Neural progenitor cell (in vitro differentiated cells): ENCODE data around the gene PGAM2. TPM values are rescaled to one million over a fixed set of nuclear protein-coding genes. Genes with fewer than 3 reads are reported as not detected.
"Not testable (repeated sequence)": the region's sequence is repeated elsewhere in the genome, so short reads cannot be mapped to it uniquely, and the experiment has no call there.

Experiments used
- DNase-seq: peaks from one replicate; pipeline ENCODE4 v3.0.0-alpha.2; 2016; ENCODE audit warnings: low spot score
- H2AFZ ChIP-seq: fragments of 200-600 bp; sonication (generic); replicated peaks from 2 replicates; pipeline ENCODE4 v1.6.1; 2016; ENCODE audit warnings: antibody characterized with exemption
- H3F3A ChIP-seq: fragments of 200-600 bp; sonication (generic); 2 replicates; pipeline ENCODE4 v1.6.1; 2016; ENCODE audit warnings: antibody characterized with exemption, low read depth
- H3K27ac ChIP-seq: fragments of 200-600 bp; sonication (generic); 2 replicates; pipeline ENCODE4 v1.5.1; 2016; ENCODE audit warnings: mild to moderate bottlenecking
- H3K27me3 ChIP-seq: fragments of 200-600 bp; sonication (generic); 2 replicates; pipeline ENCODE4 v1.6.1; 2016; ENCODE audit warnings: mild to moderate bottlenecking, moderate library complexity
- H3K36me3 ChIP-seq: fragments of 200-600 bp; sonication (generic); 2 replicates; pipeline ENCODE4 v1.5.1; 2016
- H3K4me1 ChIP-seq: fragments of 200-600 bp; sonication (generic); 2 replicates; pipeline ENCODE4 v1.6.1; 2016; ENCODE audit warnings: mixed run types
- H3K4me2 ChIP-seq: fragments of 200-600 bp; sonication (generic); 2 replicates; pipeline ENCODE4 v1.6.1; 2016
- H3K4me3 ChIP-seq: fragments of 200-600 bp; sonication (generic); 2 replicates; pipeline ENCODE4 v1.5.1; 2016
- H3K79me2 ChIP-seq: fragments of 200-600 bp; sonication (generic); 2 replicates; pipeline ENCODE4 v1.6.1; 2016; ENCODE audit warnings: low read depth
- H3K9ac ChIP-seq: fragments of 200-600 bp; sonication (generic); 2 replicates; pipeline ENCODE4 v1.6.1; 2016
- H3K9me3 ChIP-seq: fragments of 200-600 bp; sonication (generic); 2 replicates; pipeline ENCODE4 v1.5.1; 2016; ENCODE audit warnings: low read depth
- H4K20me1 ChIP-seq: fragments of 200-600 bp; sonication (generic); 2 replicates; pipeline ENCODE4 v1.6.1; 2016; ENCODE audit warnings: low read depth
- H3K27ac Mint-ChIP-seq: 3 replicates; pipeline ENCODE4 v1.8.0; 2021; ENCODE audit warnings: mixed read lengths
- H3K27me3 Mint-ChIP-seq: 2 replicates; pipeline ENCODE4 v1.8.0; 2022; ENCODE audit warnings: low read depth, mild to moderate bottlenecking, inconsistent platforms, moderate library complexity, mixed read lengths; ENCODE audit not compliant: insufficient read depth
- H3K36me3 Mint-ChIP-seq: 3 replicates; pipeline ENCODE4 v1.8.0; 2021; ENCODE audit warnings: mixed read lengths
- H3K4me1 Mint-ChIP-seq: 3 replicates; pipeline ENCODE4 v1.8.0; 2021; ENCODE audit warnings: mixed read lengths
- H3K4me3 Mint-ChIP-seq: 3 replicates; pipeline ENCODE4 v1.8.0; 2021; ENCODE audit warnings: mild to moderate bottlenecking, moderate library complexity, mixed read lengths
- H3K9me3 Mint-ChIP-seq: 3 replicates; pipeline ENCODE4 v1.8.0; 2020; ENCODE audit warnings: mixed read lengths
- EZH2 ChIP-seq: fragments of 200-600 bp; sonication (generic); IDR thresholded peaks from 2 replicates; pipeline ENCODE4 v1.6.1; 2017; ENCODE audit warnings: antibody characterized with exemption, mild to moderate bottlenecking, moderate library complexity
- microRNA-seq: library from miRNA; unstranded; fragments of <30 nt; microRNA quantifications from one replicate; pipeline ENCODE4, GENCODE V29; 2016
- total RNA-seq: library from RNA; depleted of rRNA; stranded (reverse); fragments of >200 nt; gene quantifications from 2 replicates; pipeline ENCODE4 v1.2.3, GENCODE V29; 2015; ENCODE audit warnings: low replicate concordance
- TF ChIP-seq, protein P1 (sequence below): fragments of 200-600 bp; sonication (generic); IDR thresholded peaks from 2 replicates; pipeline ENCODE4 v1.5.1; 2017; ENCODE audit warnings: antibody characterized with exemption, mild to moderate bottlenecking

Gene PGAM2
- total RNA-seq, 1 donor from 2014 or later: 11.2 TPM

- H3K36me3 Mint-ChIP-seq, H3K4me1 ChIP-seq, H3K4me1 Mint-ChIP-seq, H3K9me3 Mint-ChIP-seq, H3K27ac ChIP-seq, H3K36me3 ChIP-seq, H4K20me1 ChIP-seq, H3K27me3 ChIP-seq, H3K9me3 ChIP-seq, H3K27me3 Mint-ChIP-seq, H3F3A ChIP-seq: not testable (repeated sequence)
- Histone ChIP-seq H3K4me2 (peak overlapping the region; percentile 78), H2AFZ (peak overlapping the region; percentile 54), H3K79me2 (peaks cover 13% of the 10 kb centered on the region), H3K9ac (peak overlapping the region; percentile 94), H3K4me3 (peak overlapping the region; percentile 95)
- peak overlapping the region; percentile 87 for H3K27ac Mint-ChIP-seq
- peak; percentile 96 for DNase-seq
- TF ChIP-seq, protein P1, sequence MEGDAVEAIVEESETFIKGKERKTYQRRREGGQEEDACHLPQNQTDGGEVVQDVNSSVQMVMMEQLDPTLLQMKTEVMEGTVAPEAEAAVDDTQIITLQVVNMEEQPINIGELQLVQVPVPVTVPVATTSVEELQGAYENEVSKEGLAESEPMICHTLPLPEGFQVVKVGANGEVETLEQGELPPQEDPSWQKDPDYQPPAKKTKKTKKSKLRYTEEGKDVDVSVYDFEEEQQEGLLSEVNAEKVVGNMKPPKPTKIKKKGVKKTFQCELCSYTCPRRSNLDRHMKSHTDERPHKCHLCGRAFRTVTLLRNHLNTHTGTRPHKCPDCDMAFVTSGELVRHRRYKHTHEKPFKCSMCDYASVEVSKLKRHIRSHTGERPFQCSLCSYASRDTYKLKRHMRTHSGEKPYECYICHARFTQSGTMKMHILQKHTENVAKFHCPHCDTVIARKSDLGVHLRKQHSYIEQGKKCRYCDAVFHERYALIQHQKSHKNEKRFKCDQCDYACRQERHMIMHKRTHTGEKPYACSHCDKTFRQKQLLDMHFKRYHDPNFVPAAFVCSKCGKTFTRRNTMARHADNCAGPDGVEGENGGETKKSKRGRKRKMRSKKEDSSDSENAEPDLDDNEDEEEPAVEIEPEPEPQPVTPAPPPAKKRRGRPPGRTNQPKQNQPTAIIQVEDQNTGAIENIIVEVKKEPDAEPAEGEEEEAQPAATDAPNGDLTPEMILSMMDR: peak; percentile 76
- peak; percentile 39 for TF ChIP-seq EZH2
- H3K4me3 Mint-ChIP-seq: peak overlapping the region; percentile 91
Measured at GRCh38 chr7:44018857-44019807, 46.2 kb downstream of the PGAM2 start.

DNA sequence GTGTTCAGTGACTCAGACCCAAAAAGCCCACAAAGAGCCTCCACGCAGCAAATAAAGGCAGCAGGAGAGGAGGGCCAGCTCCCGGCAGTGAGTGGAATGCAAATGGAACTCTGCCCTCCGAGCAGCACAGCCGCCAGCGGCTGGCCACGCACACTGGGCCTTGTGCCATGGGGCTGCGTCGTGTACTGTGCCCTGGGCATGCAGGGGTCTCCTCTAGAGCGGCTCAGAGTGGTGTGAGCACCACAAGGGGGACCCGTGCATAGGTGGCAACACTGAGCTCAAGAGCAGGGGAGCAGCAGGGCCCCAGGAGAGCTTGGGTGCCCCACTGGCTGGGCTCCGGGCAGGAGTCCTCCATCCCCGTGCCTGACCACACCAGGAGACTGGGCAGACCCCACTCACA lies 50.3 kb downstream of the PGAM2 start:
- H3K36me3 Mint-ChIP-seq, DNase-seq, H3K4me1 Mint-ChIP-seq, H3K9me3 Mint-ChIP-seq, H3K9ac ChIP-seq, H3K27ac Mint-ChIP-seq, H3K27me3 ChIP-seq, H3K9me3 ChIP-seq, H3K27me3 Mint-ChIP-seq, H3K36me3 ChIP-seq, H4K20me1 ChIP-seq, H3K4me2 ChIP-seq, H2AFZ ChIP-seq, H3K4me1 ChIP-seq, H3K4me3 Mint-ChIP-seq, H3K4me3 ChIP-seq, H3K27ac ChIP-seq, H3F3A ChIP-seq: not testable (repeated sequence)
- H3K79me2 ChIP-seq: peaks cover 13% of the 10 kb centered on the region

Small RNA genes lying within 50 kb of the gene (microRNA-seq; reads per million reads assigned to microRNA genes)
- not detected for gene MIR6837
- gene MIR6838: not detected

Other genes starting within 250 kb of the PGAM2 start
- 54.6 and 60.6 TPM in 2 replicates for gene MRPS24, start 196.1 kb downstream of the PGAM2 start, total RNA-seq
- 9.2 TPM in 2 replicates for gene URGCP, start 159.0 kb downstream of the PGAM2 start, total RNA-seq
- 6.8 and 11.7 TPM in 2 replicates for gene UBE2D4, start 139.1 kb downstream of the PGAM2 start, total RNA-seq
- gene SPDYE1, start 67.7 kb downstream of the PGAM2 start, total RNA-seq: not detected in 2 replicates
- gene DBNL, start 20.9 kb downstream of the PGAM2 start, total RNA-seq: 31.4 and 59.5 TPM in 2 replicates
- gene POLM, start 17.0 kb upstream of the PGAM2 start, total RNA-seq: 5.9 and 16.4 TPM in 2 replicates
- 4.5 and 16.7 TPM in 2 replicates for gene AEBP1, start 38.8 kb upstream of the PGAM2 start, total RNA-seq
- gene POLD2, start 58.0 kb upstream of the PGAM2 start, total RNA-seq: 126 and 232 TPM in 2 replicates
- not detected in 2 replicates for gene MYL7, start 75.8 kb upstream of the PGAM2 start, total RNA-seq
- 0.15 TPM in 1 of 2 replicates, not detected in the other for gene GCK, start 123.9 kb upstream of the PGAM2 start, total RNA-seq
- 43.8 and 69.2 TPM in 2 replicates for gene YKT6, start 135.4 kb upstream of the PGAM2 start, total RNA-seq